PFSK-1 (cell line): ENCODE measurements around the gene STUM.

ENCODE experiments used
- FOXP2 ChIP-seq: optimal IDR thresholded peaks from 2 replicates; pipeline ENCODE3; 2011; ENCODE audit warnings: borderline replicate concordance, control low read depth, inconsistent platforms; ENCODE audit not compliant: insufficient read depth; ENCODE audit errors: extremely low read length, extremely low read depth
- POLR2AphosphoS5 ChIP-seq: IDR thresholded peaks from 2 replicates; pipeline ENCODE4 v1.6.1; 2012; ENCODE audit warnings: low read depth, mild to moderate bottlenecking, control low read depth, low read length, moderate library complexity
- SIN3A ChIP-seq: IDR thresholded peaks from 2 replicates; pipeline ENCODE4 v1.6.1; 2012; ENCODE audit warnings: mild to moderate bottlenecking, low read length, moderate library complexity, borderline replicate concordance; ENCODE audit not compliant: insufficient read depth
- TAF1 ChIP-seq: IDR thresholded peaks from 2 replicates; pipeline ENCODE4 v1.6.1; 2012; ENCODE audit warnings: low read length, control low read depth, borderline replicate concordance; ENCODE audit not compliant: insufficient read depth
- TF ChIP-seq, protein P1 (sequence below), 2 experiments: IDR thresholded peaks; 2 replicates each; pipeline versions ENCODE4 v1.6.1 to v1.8.0; 2011 to 2012; ENCODE audit warnings: low read depth in 2 of 2, low read length in 2 of 2, control low read depth in 1 of 2, inconsistent platforms in 1 of 2, mild to moderate bottlenecking in 1 of 2, moderate library complexity in 1 of 2; ENCODE audit not compliant: insufficient read depth in 1 of 2

Gene STUM

DNA sequence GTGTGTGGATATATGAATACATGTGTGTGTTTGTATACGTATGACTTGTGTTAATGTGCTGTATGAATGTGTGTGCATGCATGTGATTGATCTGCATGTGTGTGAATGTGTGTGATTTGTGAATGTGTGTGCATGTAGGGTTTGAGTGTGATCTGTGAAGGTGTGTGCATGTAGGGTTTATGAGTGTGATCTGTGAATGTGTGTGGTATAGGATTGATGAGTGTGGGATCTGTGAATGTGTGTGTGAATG is 88.2 kb downstream of the STUM start:
- TF ChIP-seq, protein P1, sequence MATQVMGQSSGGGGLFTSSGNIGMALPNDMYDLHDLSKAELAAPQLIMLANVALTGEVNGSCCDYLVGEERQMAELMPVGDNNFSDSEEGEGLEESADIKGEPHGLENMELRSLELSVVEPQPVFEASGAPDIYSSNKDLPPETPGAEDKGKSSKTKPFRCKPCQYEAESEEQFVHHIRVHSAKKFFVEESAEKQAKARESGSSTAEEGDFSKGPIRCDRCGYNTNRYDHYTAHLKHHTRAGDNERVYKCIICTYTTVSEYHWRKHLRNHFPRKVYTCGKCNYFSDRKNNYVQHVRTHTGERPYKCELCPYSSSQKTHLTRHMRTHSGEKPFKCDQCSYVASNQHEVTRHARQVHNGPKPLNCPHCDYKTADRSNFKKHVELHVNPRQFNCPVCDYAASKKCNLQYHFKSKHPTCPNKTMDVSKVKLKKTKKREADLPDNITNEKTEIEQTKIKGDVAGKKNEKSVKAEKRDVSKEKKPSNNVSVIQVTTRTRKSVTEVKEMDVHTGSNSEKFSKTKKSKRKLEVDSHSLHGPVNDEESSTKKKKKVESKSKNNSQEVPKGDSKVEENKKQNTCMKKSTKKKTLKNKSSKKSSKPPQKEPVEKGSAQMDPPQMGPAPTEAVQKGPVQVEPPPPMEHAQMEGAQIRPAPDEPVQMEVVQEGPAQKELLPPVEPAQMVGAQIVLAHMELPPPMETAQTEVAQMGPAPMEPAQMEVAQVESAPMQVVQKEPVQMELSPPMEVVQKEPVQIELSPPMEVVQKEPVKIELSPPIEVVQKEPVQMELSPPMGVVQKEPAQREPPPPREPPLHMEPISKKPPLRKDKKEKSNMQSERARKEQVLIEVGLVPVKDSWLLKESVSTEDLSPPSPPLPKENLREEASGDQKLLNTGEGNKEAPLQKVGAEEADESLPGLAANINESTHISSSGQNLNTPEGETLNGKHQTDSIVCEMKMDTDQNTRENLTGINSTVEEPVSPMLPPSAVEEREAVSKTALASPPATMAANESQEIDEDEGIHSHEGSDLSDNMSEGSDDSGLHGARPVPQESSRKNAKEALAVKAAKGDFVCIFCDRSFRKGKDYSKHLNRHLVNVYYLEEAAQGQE (IDR thresholded peaks at IDR 0.05; ENCODE audit: insufficient read depth in 1 of 2, low read depth in 2 of 2, low read length in 2 of 2): no peak
- TF ChIP-seq POLR2AphosphoS5 (no peak), FOXP2 (no peak), TAF1 (no peak), SIN3A (no peak)

DNA sequence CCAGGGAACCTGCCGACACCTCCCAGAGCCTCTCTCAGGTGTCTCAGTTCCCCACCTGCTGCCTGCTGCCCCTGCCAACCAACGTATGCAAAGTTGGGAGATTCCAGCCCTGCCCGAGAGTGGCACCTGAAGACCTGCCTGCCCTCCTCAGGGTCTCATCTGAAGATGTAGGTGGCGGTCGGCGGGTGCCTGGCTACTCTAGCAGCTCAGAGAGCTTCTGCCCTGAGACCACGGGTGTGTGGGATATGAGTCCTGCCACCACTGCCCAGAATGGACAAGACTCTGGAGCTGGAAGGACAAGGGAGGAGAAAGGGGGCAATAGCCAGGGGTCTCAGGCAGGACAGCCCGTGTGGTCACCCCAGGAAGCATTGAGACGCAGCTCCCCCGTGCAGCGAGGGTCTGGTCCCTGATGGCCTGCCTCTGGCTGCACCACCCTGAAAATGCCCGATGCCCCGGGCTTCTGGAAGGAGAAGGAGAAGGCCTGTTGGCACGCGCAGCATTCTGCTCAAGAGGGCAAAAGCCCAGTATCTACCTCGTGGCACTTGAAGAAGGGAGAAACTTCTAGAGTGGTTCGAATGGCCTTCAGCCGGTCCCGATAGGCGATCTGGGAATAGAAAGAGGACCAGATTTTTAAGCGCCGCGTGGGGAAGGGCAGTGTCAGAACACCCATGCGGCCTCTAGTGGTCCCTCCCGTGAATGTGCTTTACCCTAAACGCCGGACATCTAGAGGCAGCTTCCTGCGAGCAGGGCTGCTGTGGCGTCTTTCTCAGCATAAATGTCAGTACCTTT is 88.8 kb downstream of the STUM start:
- TF ChIP-seq POLR2AphosphoS5: no peak
- TF ChIP-seq FOXP2: no peak
- no peak for TF ChIP-seq TAF1
- TF ChIP-seq SIN3A: no peak
- TF ChIP-seq, protein P1 (IDR thresholded peaks at IDR 0.05; ENCODE audit: insufficient read depth in 1 of 2, low read depth in 2 of 2, low read length in 2 of 2): no peak

DNA sequence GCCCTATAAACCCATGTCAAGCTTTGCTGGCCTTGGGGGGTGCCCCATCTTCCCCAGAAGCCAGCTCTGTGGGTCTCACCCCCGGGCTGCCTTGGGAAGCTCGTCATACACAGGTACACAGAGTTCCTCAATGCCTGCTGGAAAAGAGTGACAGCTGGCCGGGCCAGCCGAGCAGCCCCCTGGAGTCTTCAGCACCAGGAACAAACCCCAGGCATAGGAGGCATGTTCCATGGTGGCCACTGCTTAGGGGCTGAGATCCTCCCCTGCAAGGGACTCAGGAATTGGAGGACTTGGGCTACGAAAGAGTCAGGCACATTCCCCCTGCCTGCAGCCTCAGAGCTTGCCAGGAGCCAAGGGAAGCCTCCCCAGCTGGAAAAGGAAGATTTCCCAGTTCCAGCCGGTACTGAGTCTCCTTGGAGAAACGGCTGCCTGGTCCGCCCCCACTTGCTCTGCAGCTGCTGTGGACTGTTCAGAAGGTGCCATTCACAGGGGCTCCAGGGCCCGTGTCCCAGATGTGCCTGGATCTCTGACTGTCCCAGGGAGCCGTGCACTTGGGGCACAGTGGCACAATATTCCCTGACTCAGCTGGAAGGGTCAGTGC is 89.5 kb downstream of the STUM start:
- TF ChIP-seq TAF1 (no peak), FOXP2 (no peak), SIN3A (no peak), POLR2AphosphoS5 (no peak)
- TF ChIP-seq, protein P1 (IDR thresholded peaks at IDR 0.05; ENCODE audit: insufficient read depth in 1 of 2, low read depth in 2 of 2, low read length in 2 of 2): no peak

DNA sequence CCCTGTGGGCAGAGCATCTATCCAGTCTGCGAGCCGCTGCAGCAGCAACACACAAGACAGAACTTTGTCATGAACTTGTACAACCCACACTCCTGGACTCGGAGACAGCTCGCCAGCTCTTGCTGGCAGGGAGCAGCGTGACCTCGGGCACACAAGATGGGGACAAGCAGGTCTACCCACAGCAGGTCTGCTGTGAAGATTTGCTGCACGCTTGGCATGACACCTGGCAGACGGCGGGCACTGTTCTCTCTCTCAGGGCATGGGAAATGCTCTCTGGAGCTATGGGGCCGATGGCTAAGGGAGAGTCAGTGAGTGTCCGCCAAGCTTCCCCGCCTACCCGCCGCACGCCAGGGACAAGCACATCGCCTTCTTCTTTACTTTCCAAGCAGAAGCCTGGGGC is 90.0 kb downstream of the STUM start:
- TF ChIP-seq POLR2AphosphoS5 (no peak), TAF1 (no peak), FOXP2 (no peak), SIN3A (no peak)
- TF ChIP-seq, protein P1 (IDR thresholded peaks at IDR 0.05; ENCODE audit: insufficient read depth in 1 of 2, low read depth in 2 of 2, low read length in 2 of 2): no peak

DNA sequence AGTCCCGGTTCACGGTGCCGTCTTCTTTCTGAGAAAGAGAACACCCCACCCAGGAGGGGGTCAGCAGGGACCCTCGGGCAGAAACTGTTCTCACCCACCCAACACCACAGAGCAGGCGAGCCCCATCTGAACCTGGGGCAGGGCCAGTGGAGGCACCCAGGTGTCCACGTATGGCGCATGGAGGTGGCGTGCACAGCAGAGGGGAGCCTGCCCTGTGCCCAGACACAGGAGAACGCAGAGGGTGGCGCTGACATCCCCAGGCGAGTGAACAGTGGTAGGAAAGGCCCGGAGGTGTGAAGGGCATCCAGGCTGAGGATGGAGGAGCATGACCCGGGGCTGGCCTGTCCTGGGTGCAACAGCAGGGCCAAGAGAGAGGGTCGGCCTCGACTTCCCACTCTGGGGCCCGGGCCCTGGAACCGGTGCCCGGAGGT is 91.1 kb downstream of the STUM start:
- TF ChIP-seq POLR2AphosphoS5 (no peak), FOXP2 (no peak), SIN3A (no peak), TAF1 (no peak)
- TF ChIP-seq, protein P1 (IDR thresholded peaks at IDR 0.05; ENCODE audit: insufficient read depth in 1 of 2, low read depth in 2 of 2, low read length in 2 of 2): no peak
